Type B pancreatic cell (in vitro differentiated cells): ENCODE measurements around the gene NOX5. TPM values are rescaled to one million over a fixed set of nuclear protein-coding genes. Genes with fewer than 3 reads are reported as not detected.

Experiments used
- DNase-seq: peaks from one replicate; pipeline ENCODE4 v3.0.0; 2021; ENCODE audit warnings: mixed read lengths; ENCODE audit not compliant: unreplicated experiment; ENCODE audit errors: extremely low spot score
- H3K27ac Mint-ChIP-seq: 2 replicates; pipeline ENCODE4 v1.8.0; 2021; ENCODE audit warnings: mild to moderate bottlenecking, mixed read lengths
- H3K27me3 Mint-ChIP-seq: 2 replicates; pipeline ENCODE4 v1.8.0; 2021; ENCODE audit warnings: mixed read lengths
- H3K36me3 Mint-ChIP-seq: 2 replicates; pipeline ENCODE4 v1.8.0; 2021; ENCODE audit warnings: mixed read lengths
- H3K4me1 Mint-ChIP-seq: one replicate; pipeline ENCODE4 v1.8.0; 2021; ENCODE audit warnings: mixed read lengths; ENCODE audit not compliant: unreplicated experiment
- H3K4me3 Mint-ChIP-seq: 2 replicates; pipeline ENCODE4 v1.8.0; 2021; ENCODE audit warnings: mild to moderate bottlenecking, mixed read lengths
- H3K9me3 Mint-ChIP-seq: 2 replicates; pipeline ENCODE4 v1.8.0; 2021; ENCODE audit warnings: mixed read lengths
- total RNA-seq: library from RNA; stranded (reverse); gene quantifications from 2 replicates; pipeline ENCODE4 v1.2.1, GENCODE V29; 2021; ENCODE audit warnings: low replicate concordance
- TF ChIP-seq, protein P1 (sequence below): fragments of 200-600 bp; sonication (generic); conservative IDR thresholded peaks from 2 replicates; pipeline ENCODE4 v1.5.0; 2021; ENCODE audit warnings: antibody characterized with exemption, mild to moderate bottlenecking

The NOX5 gene
- total RNA-seq, 1 donor from 2014 or later = not detected

DNA sequence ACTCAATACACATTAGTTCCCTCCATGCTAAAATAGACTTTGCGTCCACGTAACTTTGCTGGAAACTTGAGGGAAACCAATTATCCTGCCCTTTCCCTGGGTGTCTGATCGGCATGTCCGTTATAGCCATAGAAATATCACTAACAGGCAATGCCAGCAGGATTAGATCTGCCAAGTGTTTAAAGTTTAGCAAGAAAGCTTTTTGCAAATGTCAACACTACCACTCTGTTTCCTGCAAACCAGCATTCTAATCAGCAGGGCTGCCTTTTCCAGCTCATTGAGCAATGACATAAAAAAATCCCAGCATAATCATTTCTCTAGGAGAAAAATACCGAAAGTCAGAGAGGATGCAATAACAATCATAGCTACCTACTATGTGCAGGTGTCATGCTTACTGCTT lies 60.9 kb downstream of the NOX5 start:
- no peak for DNase-seq
- H3K27me3 Mint-ChIP-seq = peaks cover 4% of the 10 kb centered on the region
- no peak overlapping the region for H3K27ac Mint-ChIP-seq
- H3K4me3 Mint-ChIP-seq = peak overlapping the region; percentile 86
- H3K4me1 Mint-ChIP-seq = peaks cover 12% of the 10 kb centered on the region
- H3K9me3 Mint-ChIP-seq = peaks cover 5% of the 10 kb centered on the region
- no peaks in the 10 kb centered on the region for H3K36me3 Mint-ChIP-seq
- TF ChIP-seq, protein P1, sequence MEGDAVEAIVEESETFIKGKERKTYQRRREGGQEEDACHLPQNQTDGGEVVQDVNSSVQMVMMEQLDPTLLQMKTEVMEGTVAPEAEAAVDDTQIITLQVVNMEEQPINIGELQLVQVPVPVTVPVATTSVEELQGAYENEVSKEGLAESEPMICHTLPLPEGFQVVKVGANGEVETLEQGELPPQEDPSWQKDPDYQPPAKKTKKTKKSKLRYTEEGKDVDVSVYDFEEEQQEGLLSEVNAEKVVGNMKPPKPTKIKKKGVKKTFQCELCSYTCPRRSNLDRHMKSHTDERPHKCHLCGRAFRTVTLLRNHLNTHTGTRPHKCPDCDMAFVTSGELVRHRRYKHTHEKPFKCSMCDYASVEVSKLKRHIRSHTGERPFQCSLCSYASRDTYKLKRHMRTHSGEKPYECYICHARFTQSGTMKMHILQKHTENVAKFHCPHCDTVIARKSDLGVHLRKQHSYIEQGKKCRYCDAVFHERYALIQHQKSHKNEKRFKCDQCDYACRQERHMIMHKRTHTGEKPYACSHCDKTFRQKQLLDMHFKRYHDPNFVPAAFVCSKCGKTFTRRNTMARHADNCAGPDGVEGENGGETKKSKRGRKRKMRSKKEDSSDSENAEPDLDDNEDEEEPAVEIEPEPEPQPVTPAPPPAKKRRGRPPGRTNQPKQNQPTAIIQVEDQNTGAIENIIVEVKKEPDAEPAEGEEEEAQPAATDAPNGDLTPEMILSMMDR = no peak

DNA sequence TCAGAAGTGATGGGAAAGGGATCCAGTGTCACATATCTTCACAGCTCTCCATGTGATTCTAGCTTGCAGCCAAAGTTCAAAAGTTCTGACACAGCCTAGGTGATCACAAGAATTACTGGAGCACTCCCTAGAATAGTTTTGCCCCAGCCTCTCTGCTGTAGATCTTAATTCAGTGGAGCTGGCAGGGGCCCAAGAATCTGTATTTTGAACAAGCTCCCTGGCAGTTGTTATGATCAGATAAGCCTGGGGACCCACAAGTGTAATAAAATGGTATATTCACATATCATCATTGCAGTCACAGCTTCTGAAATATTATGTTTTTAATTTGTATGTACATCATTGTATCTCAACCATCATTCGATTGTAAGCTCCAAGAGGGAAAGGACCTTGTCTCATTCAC lies 62.3 kb downstream of the NOX5 start:
- no peak for DNase-seq
- Mint-ChIP-seq H3K4me1 (peaks cover 23% of the 10 kb centered on the region), H3K27ac (no peak overlapping the region), H3K36me3 (no peaks in the 10 kb centered on the region), H3K27me3 (no peaks in the 10 kb centered on the region), H3K4me3 (no peak overlapping the region), H3K9me3 (no peaks in the 10 kb centered on the region)
- TF ChIP-seq, protein P1 = no peak

DNA sequence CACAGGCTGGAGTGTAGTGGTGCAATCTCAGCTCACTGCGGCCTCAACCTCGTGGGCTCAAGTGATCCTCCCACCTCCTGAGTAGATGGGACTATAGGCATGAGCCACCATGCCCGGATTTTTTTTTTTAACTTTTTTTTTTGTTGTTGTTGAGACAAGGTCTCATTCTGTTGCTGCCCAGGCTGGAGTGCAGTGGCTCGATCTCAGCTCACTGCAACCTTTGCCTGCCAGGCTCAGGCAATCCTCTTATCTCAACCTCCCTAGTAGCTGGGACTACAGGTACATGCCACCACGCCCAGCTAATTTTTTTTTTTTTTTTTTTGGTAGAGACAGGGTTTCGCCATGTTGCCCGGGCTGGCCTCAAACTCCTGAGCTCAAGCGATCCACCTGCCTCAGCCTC lies 64.1 kb downstream of the NOX5 start:
- DNase-seq = no peak
- Mint-ChIP-seq H3K4me3 (no peak overlapping the region), H3K36me3 (no peaks in the 10 kb centered on the region), H3K4me1 (peaks cover 35% of the 10 kb centered on the region), H3K27me3 (no peaks in the 10 kb centered on the region), H3K9me3 (no peaks in the 10 kb centered on the region), H3K27ac (no peak overlapping the region)
- TF ChIP-seq, protein P1 = no peak

DNA sequence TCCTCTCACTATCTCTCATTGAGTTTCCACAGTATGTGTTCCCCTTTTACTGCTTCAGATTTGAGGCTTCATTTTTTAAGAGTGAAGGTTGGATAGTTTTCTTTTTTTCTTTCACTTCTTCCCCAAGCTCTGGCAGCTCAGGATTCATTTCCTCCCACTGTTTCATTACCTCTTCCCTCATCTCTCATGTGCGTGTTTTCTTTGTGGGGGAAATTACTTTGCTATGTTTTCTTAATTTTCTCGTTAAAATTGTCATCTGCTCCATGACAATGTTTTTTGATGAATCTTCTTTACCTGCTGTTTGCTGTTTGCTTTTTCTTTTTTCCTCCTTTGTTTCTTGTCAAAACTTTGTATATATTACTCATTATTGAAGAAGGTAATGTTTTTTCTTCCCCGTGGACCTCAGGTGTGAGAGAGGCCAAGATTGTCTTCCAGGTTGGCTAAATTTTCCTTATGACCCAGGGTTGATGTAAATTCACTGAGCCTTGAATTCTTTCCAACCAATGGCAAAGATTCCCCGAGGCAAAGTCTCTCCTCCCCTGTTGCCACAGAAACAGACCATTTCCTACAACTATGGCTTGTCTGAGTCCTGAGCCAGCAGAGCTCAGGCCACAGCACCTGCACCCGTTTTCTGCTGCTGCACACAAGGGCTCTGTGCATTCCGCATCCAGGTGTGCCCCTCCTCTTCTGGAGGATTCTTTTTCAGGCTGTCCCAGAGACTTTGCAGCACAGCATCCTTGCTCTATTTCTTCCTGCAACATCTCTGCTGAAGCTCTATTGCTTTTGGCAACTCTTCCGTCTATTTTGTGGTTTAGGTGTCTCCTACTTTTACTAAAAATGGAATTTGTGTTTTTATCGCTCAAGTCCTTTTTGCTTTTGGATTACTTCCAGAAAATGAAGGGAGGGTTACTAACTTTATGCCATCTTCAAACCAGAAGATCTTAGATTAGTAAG lies 66.1 kb downstream of the NOX5 start:
- Mint-ChIP-seq H3K4me1 (peaks cover 40% of the 10 kb centered on the region), H3K36me3 (no peaks in the 10 kb centered on the region), H3K27ac (no peak overlapping the region), H3K4me3 (peak overlapping the region; percentile 5), H3K9me3 (no peaks in the 10 kb centered on the region), H3K27me3 (no peaks in the 10 kb centered on the region)
- no peak for DNase-seq
- TF ChIP-seq, protein P1 = no peak

DNA sequence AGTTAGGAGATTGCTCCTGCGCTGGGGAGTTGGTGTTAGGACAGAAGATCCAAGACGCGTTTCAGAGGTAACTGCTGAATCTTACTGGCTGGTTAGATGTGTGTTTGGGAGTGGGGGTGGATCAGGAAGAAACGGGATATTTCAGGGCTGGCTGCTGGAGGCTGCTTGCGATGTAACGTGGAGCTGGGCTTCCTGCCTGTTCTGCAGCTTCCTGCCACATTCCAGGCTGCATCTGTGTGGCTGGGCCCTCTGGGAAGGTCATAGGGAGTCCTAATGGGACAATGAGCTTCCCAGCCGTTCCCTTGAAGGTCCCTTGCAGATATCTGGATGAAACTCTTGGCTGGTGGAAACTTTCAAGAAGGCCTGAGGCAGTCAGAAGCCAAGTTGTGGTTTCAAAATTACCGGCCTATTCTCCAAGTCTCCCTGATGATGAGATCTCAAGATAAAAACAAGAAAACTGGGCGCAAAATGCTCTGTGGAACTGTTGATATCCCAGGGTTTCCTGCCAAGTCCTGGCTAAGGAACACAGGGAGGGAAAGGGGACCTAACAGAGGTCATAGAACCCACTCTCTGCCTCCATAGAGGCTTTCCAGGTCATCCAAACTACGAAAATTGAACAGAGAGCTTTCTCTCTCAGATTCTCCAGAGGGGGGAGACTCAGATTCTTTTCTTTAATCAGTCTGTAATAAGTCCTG lies 67.0 kb downstream of the NOX5 start:
- peaks cover 1% of the 10 kb centered on the region for H3K27me3 Mint-ChIP-seq
- DNase-seq = no peak
- H3K27ac Mint-ChIP-seq = no peak overlapping the region
- TF ChIP-seq, protein P1 = no peak
- H3K9me3 Mint-ChIP-seq = no peaks in the 10 kb centered on the region
- no peaks in the 10 kb centered on the region for H3K36me3 Mint-ChIP-seq
- peaks cover 49% of the 10 kb centered on the region for H3K4me1 Mint-ChIP-seq
- H3K4me3 Mint-ChIP-seq = peak overlapping the region; percentile 5
